CD4-positive, alpha-beta T cell treated with Interleukin-12 subunit alpha and Interleukin-12 subunit beta, for 1 hour (primary cell): ENCODE data around the gene PRKAA1.
"Not testable (repeated sequence)": the region's sequence is repeated elsewhere in the genome, so short reads cannot be mapped to it uniquely, and the experiment has no call there.

Source experiments
- DNase-seq: peaks from one replicate; pipeline ENCODE4 v3.0.0-alpha.2; 2020

The PRKAA1 gene

GRCh38 chr5:40779561-40779960 lies 18.6 kb downstream of the PRKAA1 start:
- DNase-seq, result no peak

- DNase-seq, result no peak
Measured at GRCh38 chr5:40778133-40778532, 20.0 kb downstream of the PRKAA1 start.

DNA sequence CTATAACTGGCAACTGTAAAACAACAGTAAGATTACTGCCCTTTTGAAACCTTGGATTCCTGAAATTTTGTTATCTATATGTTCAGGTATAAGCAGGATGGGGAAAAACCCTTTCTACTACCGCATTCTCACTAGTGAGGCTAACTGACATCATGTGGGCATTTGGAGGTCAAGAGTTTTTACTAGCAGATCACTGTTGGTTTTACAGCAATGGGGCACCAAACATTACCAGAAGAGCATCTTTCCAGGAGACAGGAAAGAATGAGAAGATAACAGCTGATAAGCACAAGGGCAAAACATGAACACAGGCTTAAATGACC lies 21.6 kb downstream of the PRKAA1 start:
- no peak for DNase-seq

- DNase-seq, result no peak
Measured at GRCh38 chr5:40775846-40776657, 22.1 kb downstream of the PRKAA1 start.

DNA sequence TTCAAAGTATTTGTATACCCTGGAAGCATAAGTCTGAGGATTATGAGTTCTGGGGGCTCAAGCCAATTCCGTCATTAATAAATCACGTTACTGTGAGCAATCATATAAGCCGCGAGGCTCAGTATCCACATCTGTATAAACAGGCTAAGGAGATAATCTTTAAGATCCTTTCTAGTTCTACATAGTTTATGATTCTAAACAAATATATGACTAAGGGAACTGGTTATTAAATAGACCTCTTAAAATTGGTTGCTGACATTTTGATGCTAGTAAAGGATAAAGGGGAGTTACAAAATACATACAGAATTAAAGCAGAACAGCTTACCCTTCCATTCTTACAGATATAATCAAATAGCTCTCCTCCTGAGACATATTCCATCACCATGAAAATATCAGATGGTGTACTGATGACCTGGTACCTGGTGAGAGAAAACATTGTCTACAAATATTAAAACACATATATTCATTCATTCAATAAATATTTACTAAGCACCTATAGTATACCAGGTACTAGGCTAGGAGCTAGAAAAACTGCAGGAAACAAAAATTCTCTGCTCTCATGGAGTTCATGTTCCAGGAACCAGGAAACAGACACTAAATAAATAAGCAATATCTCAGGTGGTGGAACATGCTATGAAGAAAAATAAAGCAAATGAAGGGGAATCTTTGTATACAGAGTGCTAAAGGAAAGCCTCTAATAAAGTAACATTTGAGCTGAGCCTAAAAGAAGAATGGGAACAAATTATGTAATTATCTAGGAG lies 22.9 kb downstream of the PRKAA1 start:
- DNase-seq, result no peak

DNA sequence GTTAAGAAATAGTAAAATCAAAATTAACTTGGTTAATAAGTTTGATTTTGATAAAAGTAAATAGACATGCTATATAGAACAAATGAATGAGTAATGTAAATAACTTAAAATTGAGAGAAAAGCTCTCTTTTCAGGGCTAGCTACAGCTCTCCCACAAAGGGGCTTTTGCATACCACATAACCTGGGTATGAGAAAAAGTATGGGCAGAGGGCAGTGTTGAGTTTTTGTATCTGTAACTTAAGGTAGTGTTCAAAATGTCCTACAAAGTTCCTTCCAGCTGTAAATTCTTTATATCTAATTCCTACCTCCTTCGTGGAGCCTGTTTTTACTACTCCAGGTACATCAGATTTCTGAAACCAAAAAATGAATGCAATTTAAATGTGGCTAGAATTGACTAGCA lies 23.6 kb downstream of the PRKAA1 start:
- no peak for DNase-seq

- no peak for DNase-seq
Measured at GRCh38 chr5:40770764-40771163, 27.4 kb downstream of the PRKAA1 start.

- DNase-seq, result no peak
Measured at GRCh38 chr5:40762705-40763104, 35.5 kb downstream of the PRKAA1 start.

DNA sequence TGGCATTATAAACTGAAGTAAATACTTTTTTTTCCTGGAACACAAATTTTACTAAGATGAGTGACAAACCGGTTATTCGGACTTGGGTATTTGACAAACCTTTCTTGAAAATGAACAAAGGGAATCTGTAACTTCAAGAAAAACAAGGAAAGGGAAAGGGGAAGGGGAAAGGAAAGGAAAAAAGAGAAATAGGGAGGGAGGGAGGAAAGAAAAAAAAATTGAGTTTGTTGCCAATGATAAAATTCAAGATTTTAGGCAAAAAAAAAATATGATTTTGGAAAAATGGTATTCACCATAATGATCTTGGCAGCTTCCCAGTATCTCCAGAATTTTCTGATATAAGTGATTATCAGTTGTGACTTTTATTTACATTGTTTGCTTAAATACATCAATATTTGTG lies 40.8 kb downstream of the PRKAA1 start:
- DNase-seq, result no peak

DNA sequence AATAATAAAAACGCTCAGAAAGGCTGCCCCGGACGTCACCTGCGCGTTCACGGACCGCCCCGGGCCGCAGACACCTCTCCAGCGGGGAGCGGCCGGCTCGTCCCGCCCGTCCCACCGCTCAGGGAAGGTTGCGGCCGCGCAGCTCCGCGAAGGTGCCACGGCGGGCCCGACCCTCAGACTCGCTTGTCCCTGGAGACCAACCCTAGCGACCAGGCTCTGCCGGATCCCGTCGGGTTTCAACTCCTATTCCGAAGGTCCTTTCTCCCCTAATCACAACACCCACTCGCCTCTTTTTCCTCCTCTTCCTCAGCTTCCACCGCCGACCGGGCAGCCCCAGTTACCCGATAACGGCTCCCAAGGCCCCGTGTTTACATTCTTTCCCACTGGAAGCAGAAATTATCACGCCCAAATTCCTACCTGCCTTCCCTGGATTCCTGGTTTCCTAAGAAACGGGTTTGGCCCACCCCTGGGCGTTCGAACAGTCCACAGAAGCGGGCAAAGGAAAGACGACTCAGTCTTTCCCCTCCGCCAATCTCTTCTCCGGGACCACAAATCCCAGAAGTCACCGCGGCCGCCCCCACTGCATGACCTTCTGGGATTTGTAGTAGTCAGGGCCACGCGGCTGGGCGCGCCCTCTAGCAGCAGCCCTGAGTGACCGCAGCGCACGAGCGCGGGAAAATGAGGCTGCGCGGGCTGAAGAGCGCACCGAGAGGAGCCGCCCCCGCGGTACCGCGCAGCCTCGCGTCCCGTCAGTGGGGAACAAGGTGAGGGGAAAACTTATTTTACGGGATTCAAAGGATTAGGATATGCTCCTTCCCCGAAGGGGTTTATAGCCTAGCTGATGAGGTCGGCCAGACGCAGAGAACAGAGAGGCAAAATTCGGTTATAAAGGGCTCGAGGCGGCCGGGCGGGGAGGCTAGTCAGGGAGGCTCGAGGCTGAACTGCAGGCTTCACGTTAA lies 42.5 kb downstream of the PRKAA1 start, which contains the start of gene TTC33:
Gene TTC33 (minus strand): TSS at position 555 of the 959 bp plus-strand sequence. CDS start 8,943 bp downstream, outside the sequence.
- peak; percentile 93 for DNase-seq

GRCh38 chr5:40755093-40755406 lies 43.1 kb downstream of the PRKAA1 start:
- peak; percentile 75 for DNase-seq

DNA sequence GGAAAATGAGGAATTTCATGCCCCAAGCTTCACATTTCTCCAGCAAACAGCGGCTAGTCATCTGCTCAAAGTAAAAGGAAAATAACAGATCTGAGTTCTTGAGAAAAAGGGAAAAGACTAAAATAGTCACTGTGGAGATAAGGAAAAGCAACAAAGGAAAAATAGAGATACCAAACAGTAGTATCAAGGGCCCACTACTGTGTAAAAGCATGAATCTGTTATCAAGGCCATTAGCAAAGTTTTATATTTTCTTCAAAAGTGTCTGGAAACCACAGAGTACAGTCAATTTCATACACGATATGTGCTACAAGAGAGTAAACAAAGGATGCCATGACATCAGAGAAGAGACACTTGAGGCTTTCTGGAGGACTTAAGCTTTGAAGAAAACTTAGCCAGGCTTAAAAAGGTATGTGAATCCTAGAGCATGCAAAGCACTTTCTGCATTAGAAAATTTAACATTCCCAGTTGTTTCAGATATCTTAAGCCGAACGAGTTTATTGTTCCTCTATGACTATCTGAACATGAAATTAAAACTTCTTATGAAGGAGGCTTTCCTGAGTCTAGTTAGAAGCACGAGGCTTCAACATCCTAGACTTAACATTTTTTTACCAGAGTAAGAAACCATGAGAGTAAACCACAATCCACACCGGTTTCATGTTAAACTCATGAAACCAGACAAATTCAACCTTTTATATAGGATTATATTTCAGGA lies 43.6 kb downstream of the PRKAA1 start:
- peak; percentile 42 for DNase-seq

GRCh38 chr5:40746703-40747102 lies 51.5 kb downstream of the PRKAA1 start:
- no peak for DNase-seq

DNA sequence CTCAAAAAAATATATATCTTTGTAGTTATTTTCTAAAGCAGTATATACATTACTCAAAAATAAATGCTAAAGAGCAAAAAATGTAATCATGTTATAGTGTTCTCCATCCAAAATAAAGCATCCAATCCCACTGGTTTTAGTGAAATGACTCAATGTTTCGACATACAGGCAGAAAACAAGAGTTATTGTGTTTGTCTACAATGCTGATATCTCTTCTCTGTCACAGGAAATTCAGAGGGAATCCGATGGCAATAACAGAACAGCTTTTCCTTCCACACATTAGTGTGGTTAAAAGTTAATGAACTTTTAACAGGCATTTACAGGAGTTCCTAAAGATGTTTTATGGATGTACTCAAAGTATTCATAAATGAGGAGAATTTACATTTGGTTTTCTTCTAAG lies 54.4 kb downstream of the PRKAA1 start:
- DNase-seq, result no peak

DNA sequence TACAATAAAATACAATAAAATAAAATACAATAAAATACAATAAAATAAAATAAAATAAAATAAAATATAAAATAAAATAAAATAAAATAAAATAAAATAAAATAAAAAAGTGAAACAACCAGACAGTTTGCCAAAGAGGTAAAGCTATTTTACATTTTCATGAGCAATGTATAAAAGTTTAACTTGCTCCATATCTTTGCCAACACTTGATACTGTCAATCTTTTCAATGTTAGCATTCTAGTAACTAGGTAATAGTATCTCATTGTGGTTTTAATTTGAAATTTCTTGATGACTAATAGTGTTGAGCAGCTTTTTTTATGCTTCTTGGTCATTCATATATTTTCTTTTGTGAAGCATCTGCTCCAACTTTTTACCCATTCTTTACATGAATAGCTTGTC lies 59.7 kb downstream of the PRKAA1 start:
- DNase-seq, result no peak

GRCh38 chr5:40736103-40736875 lies 61.9 kb downstream of the PRKAA1 start:
- peak; percentile 70 for DNase-seq

DNA sequence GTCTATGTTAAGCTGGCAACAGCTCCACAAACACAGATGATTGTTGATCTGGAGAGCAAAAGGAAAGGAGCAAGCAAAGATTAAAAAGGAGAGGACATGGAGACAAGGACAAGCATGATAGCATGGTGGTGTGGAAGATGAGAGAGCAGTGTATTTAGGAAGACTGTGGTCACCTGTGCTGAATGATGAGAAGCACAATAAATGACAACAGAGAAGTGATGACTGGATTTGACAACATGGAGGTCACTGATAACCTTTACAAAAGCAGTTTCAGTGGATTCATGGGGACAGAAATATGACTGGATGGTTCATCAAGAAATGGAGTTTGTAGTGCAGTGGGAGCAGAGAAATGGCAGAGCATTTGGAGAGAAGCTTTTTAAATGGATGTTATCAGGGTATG lies 62.6 kb downstream of the PRKAA1 start:
- DNase-seq, result no peak

DNA sequence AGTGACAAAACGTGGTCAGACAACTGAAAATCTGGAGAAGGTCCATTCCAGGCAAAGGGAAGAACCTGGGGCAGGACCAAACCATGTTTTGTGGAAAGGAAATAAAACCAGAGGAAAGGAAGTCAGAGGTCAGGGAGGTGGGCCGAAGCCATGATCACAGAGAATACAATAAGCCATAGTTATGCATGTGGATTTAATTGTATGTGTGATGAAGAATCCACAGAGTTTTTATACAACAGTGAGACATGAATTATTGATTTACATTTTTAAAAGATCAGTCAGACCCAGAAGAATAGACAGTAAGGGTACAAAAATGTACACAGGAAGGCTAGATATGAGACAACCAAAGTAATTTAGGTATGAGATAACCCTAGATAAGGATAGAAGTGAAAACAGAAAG lies 63.2 kb downstream of the PRKAA1 start:
- no peak for DNase-seq

DNA sequence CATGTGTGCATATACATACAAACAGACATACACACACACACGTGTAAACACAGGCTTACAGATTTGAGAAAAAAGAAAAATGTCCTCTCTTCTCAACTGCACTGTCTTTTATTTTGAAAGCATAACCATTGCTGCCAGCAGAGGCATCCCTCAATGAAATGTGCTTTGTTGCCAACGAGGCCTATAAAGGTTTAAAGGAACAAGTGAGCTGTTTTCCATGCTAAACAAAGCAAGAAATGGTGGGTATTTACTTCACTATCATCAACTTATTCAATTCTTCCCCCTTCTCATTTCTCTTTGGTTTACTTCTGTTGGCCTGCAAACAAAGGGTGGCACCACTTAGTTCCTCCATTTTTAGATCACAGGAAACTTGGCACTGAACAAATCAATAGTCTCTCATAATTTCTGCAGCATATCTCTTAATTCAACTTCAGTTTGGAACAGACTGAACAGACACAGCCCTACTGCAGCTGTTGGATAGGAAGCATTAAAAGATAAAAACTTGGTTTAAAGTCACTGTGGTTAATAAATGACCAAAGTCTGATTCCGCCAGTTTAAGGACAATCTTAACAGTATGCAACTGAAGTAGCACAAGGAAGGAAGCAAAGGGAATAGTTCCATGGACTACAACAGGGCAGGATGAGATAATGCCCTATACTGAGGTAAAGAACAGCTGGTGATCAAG lies 64.2 kb downstream of the PRKAA1 start:
- DNase-seq, result no peak

DNA sequence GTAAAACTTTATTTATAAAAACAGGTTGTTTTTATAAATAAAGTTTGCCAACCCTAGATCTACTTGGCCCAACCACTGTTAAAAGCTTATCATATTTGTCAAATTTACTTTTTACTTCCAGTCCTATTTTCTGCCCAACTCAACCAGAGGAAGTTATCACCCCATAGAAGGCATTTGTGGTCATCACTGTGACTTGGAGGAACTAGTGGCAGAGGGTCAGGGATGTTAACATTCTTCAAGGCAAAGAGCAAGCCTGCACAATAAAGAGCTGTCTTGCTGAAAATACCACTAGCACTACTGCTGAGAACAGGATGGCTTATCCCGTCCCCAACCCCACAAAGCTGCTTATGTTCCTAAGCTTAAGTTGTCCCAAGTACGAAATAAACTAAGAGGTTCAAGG lies 64.7 kb downstream of the PRKAA1 start:
- no peak for DNase-seq

- DNase-seq, result not testable (repeated sequence)
Measured at GRCh38 chr5:40722497-40722911, 75.7 kb downstream of the PRKAA1 start.
